HepG2 (cell line): ENCODE results near the gene ZDHHC14. TPM values are rescaled to one million over a fixed set of nuclear protein-coding genes. Genes with fewer than 3 reads are reported as not detected.

ENCODE experiments used
- ATAC-seq: fragments of 200-7000 bp; cut with Tn5 transposase; 3 replicates; pipeline ENCODE4 v1.9.1; 2020; ENCODE audit warnings: mild to moderate bottlenecking, moderate library complexity
- BruUV-seq: library from RNA; stranded (reverse); fragments of 400-500 nt; replicated peaks from 2 replicates; lab custom pipeline; 2021; lab: Mats Ljungman, UMichigan
- CTCF ChIA-PET: fragments of 300-600 bp; formaldehyde crosslinking; extraction: SDS; loops from one replicate; lab custom pipeline; 2021; ENCODE audit warnings: low total read pairs, inconsistent platforms, low intra/inter-chr PET ratio; lab: Yijun Ruan, JAX
- POLR2A ChIA-PET: fragments of 350-600 bp; sonication (Branson Sonifier 250); formaldehyde crosslinking; loops from one replicate; lab custom pipeline; 2020; ENCODE audit warnings: antibody characterized with exemption, inconsistent platforms; lab: Yijun Ruan, JAX
- DNase-seq: peaks from one replicate; pipeline ENCODE4 v3.0.0-alpha.2; 2015; ENCODE audit warnings: low spot score
- FAIRE-seq: peaks from 3 replicates; lab custom pipeline; 2011; peaks lifted over from hg19 to GRCh38; lab: Jason Lieb, UNC
- H2AFZ ChIP-seq: one replicate; pipeline ENCODE4 v1.6.1; 2011; ENCODE audit warnings: low read length, inconsistent platforms
- H3K27ac ChIP-seq: fragments of 300-600 bp; 3 replicates; pipeline ENCODE4 v1.8.0; 2011; ENCODE audit warnings: mixed run types, mild to moderate bottlenecking, mixed read lengths, low read length, inconsistent platforms; ENCODE audit not compliant: insufficient read depth; ENCODE audit errors: extremely low read length
- H3K27me3 ChIP-seq, 2 experiments: fragments of 200-600 bp in 1 of 2; 2 replicates in 1 of 2; 3 replicates in 1 of 2; pipeline versions ENCODE4 v1.6.0 to v1.8.0; 2011; ENCODE audit warnings: low read length in 2 of 2, mild to moderate bottlenecking in 2 of 2, moderate library complexity in 2 of 2, inconsistent platforms in 1 of 2; ENCODE audit not compliant: insufficient read depth in 2 of 2, control insufficient read depth in 1 of 2
- H3K36me3 ChIP-seq, 2 experiments: fragments of 200-600 bp in 1 of 2; replicated peaks in 1 of 2; 2 replicates in 1 of 2; 3 replicates in 1 of 2; pipeline versions ENCODE4 v1.5.1 to v1.8.0; 2011; ENCODE audit warnings: low read length in 2 of 2, inconsistent platforms in 1 of 2; ENCODE audit not compliant: insufficient read depth in 2 of 2, control insufficient read depth in 1 of 2
- H3K4me1 ChIP-seq: 2 replicates; pipeline ENCODE4 v1.5.1; 2012; ENCODE audit warnings: low read length, inconsistent platforms; ENCODE audit not compliant: insufficient read depth
- H3K4me2 ChIP-seq: 2 replicates; pipeline ENCODE4 v1.6.0; 2011; ENCODE audit warnings: low read depth, low read length, inconsistent platforms
- H3K4me3 ChIP-seq, 3 experiments: fragments of 200-600 bp in 1 of 3; sonication (generic), shearing (Covaris generic) in 1 of 3; replicated peaks in 1 of 3; 2 replicates each; pipeline ENCODE4 v1.5.1; 2011 to 2016; ENCODE audit warnings: low read length in 3 of 3, inconsistent platforms in 2 of 3, low read depth in 2 of 3, mild to moderate bottlenecking in 2 of 3, control low read depth in 1 of 3, mixed read lengths in 1 of 3; ENCODE audit not compliant: insufficient read depth in 1 of 3
- H3K79me2 ChIP-seq: one replicate; pipeline ENCODE4 v1.6.1; 2011; ENCODE audit warnings: low read length, inconsistent platforms; ENCODE audit not compliant: insufficient read depth
- H3K9ac ChIP-seq: 2 replicates; pipeline ENCODE4 v1.6.0; 2011; ENCODE audit warnings: mild to moderate bottlenecking, low read depth, low read length, inconsistent platforms; ENCODE audit not compliant: insufficient read depth
- H3K9me3 ChIP-seq: 2 replicates; pipeline ENCODE4 v1.5.1; 2012; ENCODE audit warnings: mild to moderate bottlenecking, low read length
- H4K20me1 ChIP-seq: 2 replicates; pipeline ENCODE4 v1.6.0; 2011; ENCODE audit warnings: inconsistent platforms, mild to moderate bottlenecking, low read length, moderate library complexity; ENCODE audit not compliant: insufficient read depth
- ATF7-NPFF ChIP-seq: sonication (generic); formaldehyde crosslinking; IDR thresholded peaks from 2 replicates; pipeline ENCODE4 v1.8.1; 2023; ENCODE audit warnings: mild to moderate bottlenecking, low read depth, missing genetic modification reagents, moderate library complexity
- BORCS8-MEF2B ChIP-seq: sonication (generic); formaldehyde crosslinking; IDR thresholded peaks from 2 replicates; pipeline ENCODE4 v1.8.0; 2022; ENCODE audit warnings: mild to moderate bottlenecking, missing genetic modification reagents
- GABPA ChIP-seq, 2 experiments: IDR thresholded peaks; 2 replicates each; pipeline ENCODE4 v1.6.1; 2011 to 2016; ENCODE audit warnings: low read depth in 2 of 2, low read length in 1 of 2, missing biosample characterization in 1 of 2, missing genetic modification characterization in 1 of 2
- NFAT5 ChIP-seq: sonication (generic); formaldehyde crosslinking; IDR thresholded peaks from 2 replicates; pipeline ENCODE4 v1.4.0; 2020; ENCODE audit warnings: missing genetic modification reagents
- POGK ChIP-seq: sonication (generic); formaldehyde crosslinking; conservative IDR thresholded peaks from 2 replicates; pipeline ENCODE4 v1.8.0; 2022; ENCODE audit warnings: mild to moderate bottlenecking, moderate library complexity, missing genetic modification reagents
- SALL1 ChIP-seq: sonication (generic); formaldehyde crosslinking; IDR thresholded peaks from 2 replicates; pipeline ENCODE4 v1.8.0; 2022; ENCODE audit warnings: mild to moderate bottlenecking, missing genetic modification reagents
- SALL2 ChIP-seq: sonication (generic); formaldehyde crosslinking; IDR thresholded peaks from 2 replicates; pipeline ENCODE4 v1.8.1; 2023; ENCODE audit warnings: mild to moderate bottlenecking, missing genetic modification reagents, inconsistent platforms
- ZNF207 ChIP-seq: fragments of 450-650 bp; IDR thresholded peaks from 2 replicates; pipeline ENCODE4 v1.6.1; 2016; ENCODE audit warnings: antibody characterized with exemption, borderline replicate concordance
- ZNF225 ChIP-seq: sonication (generic); formaldehyde crosslinking; IDR thresholded peaks from 2 replicates; pipeline ENCODE4 v1.4.0; 2020; ENCODE audit warnings: mild to moderate bottlenecking, missing genetic modification reagents
- ZNF256 ChIP-seq: sonication (generic); formaldehyde crosslinking; conservative IDR thresholded peaks from 2 replicates; pipeline ENCODE4 v1.4.0; 2020; ENCODE audit warnings: missing genetic modification reagents
- ZNF616 ChIP-seq: sonication (generic); formaldehyde crosslinking; IDR thresholded peaks from 2 replicates; pipeline ENCODE4 v1.5.0; 2020; ENCODE audit warnings: low read depth, mild to moderate bottlenecking, missing genetic modification reagents
- ZNF772 ChIP-seq: sonication (generic); formaldehyde crosslinking; IDR thresholded peaks from 2 replicates; pipeline ENCODE4 v1.5.0; 2020; ENCODE audit warnings: mild to moderate bottlenecking, missing genetic modification reagents
- ZNF878 ChIP-seq: sonication (generic); formaldehyde crosslinking; IDR thresholded peaks from 2 replicates; pipeline ENCODE4 v1.8.1; 2023; ENCODE audit warnings: mild to moderate bottlenecking, missing genetic modification reagents, moderate library complexity
- WGBS: methylation state at CpG from one replicate; pipeline ENCODE4 v1.1.6; 2017; ENCODE audit warnings: low lambda C conversion rate; 5-methylcytosine and 5-hydroxymethylcytosine counted together
- in situ Hi-C: cut with HindIII; loops from 2 replicates; pipeline ENCODE4 v1.10.0; 2017; ENCODE audit warnings: low pct_unique_long_range_greater_than_20kb; ENCODE audit not compliant: extremely low pct_ligation_motif_present
- intact Hi-C: fragments of 100-400 bp; cut with micrococcal nuclease; formaldehyde crosslinking; loops from one replicate; pipeline ENCODE4 v1.10.0; 2022; ENCODE audit not compliant: unreplicated experiment
- polyA plus RNA-seq, 8 experiments: library from polyadenylated mRNA; depleted of rRNA in 3 of 8; stranded (reverse) in 7 of 8; unstranded in 1 of 8; fragments of >200 nt; fragmentation: Illumina TruSeq in 4 of 8; extraction: Trizol in 4 of 8; gene quantifications; 2 replicates each; pipeline versions ENCODE4 v1.2.1 to v1.2.3, GENCODE V29; 2011 to 2016; ENCODE audit warnings: low read depth in 4 of 8, missing spikeins in 1 of 8, mixed read lengths in 1 of 8; ENCODE audit not compliant: insufficient read depth in 1 of 8
- total RNA-seq, 5 experiments: library from RNA; depleted of rRNA; stranded (reverse); fragments of >200 nt; fragmentation: Illumina TruSeq; extraction: Trizol; gene quantifications; 2 replicates each; pipeline ENCODE4 v1.2.3, GENCODE V29; 2016; ENCODE audit warnings: low read depth in 1 of 5

ZDHHC14 gene
- total and polyA plus RNA-seq, 2 of the 13 experiments (the other 11 are each of a cell fraction or from before 2014, with no cell fraction given), result 3.7 to 9.5 TPM

- ATAC-seq (no peak), FAIRE-seq (no peak)
- POLR2A ChIA-PET, result no interaction called here
These were observed 14.3 kb upstream of the ZDHHC14 start for GRCh38 chr6:157366648-157367047.

More at GRCh38 chr6:157366648-157367047, 14.3 kb upstream of the ZDHHC14 start:
- CTCF ChIA-PET, result no interaction called here
- no peak for DNase-seq
- TF ChIP-seq SALL2 (CRISPR knock-in tag) (no peak), SALL1 (CRISPR knock-in tag) (no peak), GABPA (IDR thresholded peaks at IDR 0.05; ENCODE audit: low read depth, low read length) (no peak), GABPA (CRISPR knock-in tag; IDR thresholded peaks at IDR 0.05; ENCODE audit: low read depth) (no peak), ZNF207 (no peak), ZNF256 (CRISPR knock-in tag) (no peak), NFAT5 (no peak), ZNF616 (no peak), ZNF772 (CRISPR knock-in tag) (no peak), BORCS8-MEF2B (CRISPR knock-in tag) (no peak), ZNF225 (CRISPR knock-in tag) (no peak), POGK (CRISPR knock-in tag) (no peak), ATF7-NPFF (CRISPR knock-in tag) (no peak), ZNF878 (CRISPR knock-in tag) (no peak)
- Histone ChIP-seq H2AFZ (no peak overlapping the region), H3K9ac (no peak overlapping the region), H4K20me1 (no peaks in the 10 kb centered on the region), H3K79me2 (no peaks in the 10 kb centered on the region), H3K4me1 (no peaks in the 10 kb centered on the region), H3K9me3 (no peaks in the 10 kb centered on the region), H3K27me3 (peaks cover 0 to 8% of the 10 kb centered on the region in 2 experiments; a peak in 1 of 5 replicates), H3K4me2 (no peak overlapping the region), H3K36me3 (no peaks in the 10 kb centered on the region), H3K4me3 (no peak overlapping the region), H3K27ac (no peak overlapping the region)
- intact Hi-C loops, result no loop called here
- no TSS peak for BruUV-seq
- WGBS, result 49% methylated on average over 11 of the region's 11 CpGs
- in situ Hi-C loops, result no loop called here
